SH-SY5Y (cell line): ENCODE data around the gene TAGLN.

Experiments used
- GATA2 ChIP-seq: IDR thresholded peaks from 2 replicates; pipeline ENCODE4 v1.6.1; 2011; ENCODE audit warnings: mild to moderate bottlenecking, low read depth, low read length
- GATA3 ChIP-seq: IDR thresholded peaks from 2 replicates; pipeline ENCODE4 v1.6.1; 2011; ENCODE audit warnings: low read depth, mild to moderate bottlenecking, low read length, moderate library complexity

The TAGLN gene

GRCh38 chr11:117217141-117218084, 18.2 kb downstream of the TAGLN start:
- TF ChIP-seq GATA3, result no peak
- no peak for TF ChIP-seq GATA2

- TF ChIP-seq GATA3 (no peak), GATA2 (no peak)
These were observed 19.2 kb downstream of the TAGLN start for GRCh38 chr11:117218133-117218915.

- no peak for TF ChIP-seq GATA3
- TF ChIP-seq GATA2, result no peak
These were observed 19.8 kb downstream of the TAGLN start for GRCh38 chr11:117219001-117219400.

- no peak for TF ChIP-seq GATA3
- no peak for TF ChIP-seq GATA2
These were observed 20.3 kb downstream of the TAGLN start for GRCh38 chr11:117219455-117219854.

GRCh38 chr11:117219995-117220394, 20.8 kb downstream of the TAGLN start:
- TF ChIP-seq GATA3, result no peak
- no peak for TF ChIP-seq GATA2

- no peak for TF ChIP-seq GATA2
- no peak for TF ChIP-seq GATA3
These were observed 21.4 kb downstream of the TAGLN start for GRCh38 chr11:117220568-117220967.

- TF ChIP-seq GATA2 (no peak), GATA3 (no peak)
These were observed 22.0 kb downstream of the TAGLN start for GRCh38 chr11:117220999-117221774.

- TF ChIP-seq GATA3 (no peak), GATA2 (no peak)
These were observed 22.8 kb downstream of the TAGLN start for GRCh38 chr11:117221775-117222517.

GRCh38 chr11:117222991-117223740, 24.0 kb downstream of the TAGLN start:
- no peak for TF ChIP-seq GATA2
- TF ChIP-seq GATA3, result no peak

- TF ChIP-seq GATA2, result no peak
- no peak for TF ChIP-seq GATA3
These were observed 24.8 kb downstream of the TAGLN start for GRCh38 chr11:117223741-117224689.

GRCh38 chr11:117225553-117226170, 26.5 kb downstream of the TAGLN start:
- TF ChIP-seq GATA3, result no peak
- TF ChIP-seq GATA2, result no peak
